K562 (cell line): ENCODE measurements around the gene CCDC93. TPM values are rescaled to one million over a fixed set of nuclear protein-coding genes. Genes with fewer than 3 reads are reported as not detected.
A peak's percentile ranks its signal among the peaks of the same experiment; 100 is the strongest.

Experiments
- CAMTA2 ChIP-seq: fragments of 250-450 bp; sonication (Bioruptor Pico); conservative IDR thresholded peaks from 2 replicates; pipeline ENCODE4 v1.5.1; 2022
- CCNT2 ChIP-seq: IDR thresholded peaks from 2 replicates; pipeline ENCODE4 v1.6.1; 2011; ENCODE audit warnings: borderline replicate concordance, low read depth, mild to moderate bottlenecking, moderate library complexity, mixed read lengths, low read length; ENCODE audit not compliant: insufficient read length; ENCODE audit errors: extremely low read depth
- CHCHD3 ChIP-seq: fragments of 250-450 bp; sonication (Bioruptor Pico); IDR thresholded peaks from 2 replicates; pipeline ENCODE4 v2.1.2; 2022; ENCODE audit warnings: mild to moderate bottlenecking
- COPS2 ChIP-seq: fragments of 450-650 bp; conservative IDR thresholded peaks from 2 replicates; pipeline ENCODE4 v1.6.1; 2016; ENCODE audit warnings: mild to moderate bottlenecking, moderate library complexity
- EHMT2 ChIP-seq: fragments of 450-650 bp; IDR thresholded peaks from 2 replicates; pipeline ENCODE4 v1.6.1; 2018; ENCODE audit warnings: antibody characterized with exemption
- ESRRB ChIP-seq: fragments of 250-450 bp; sonication (Bioruptor Pico); IDR thresholded peaks from 2 replicates; pipeline ENCODE4 v1.5.0; 2020; ENCODE audit warnings: mild to moderate bottlenecking, moderate library complexity, borderline replicate concordance
- FOXP1 ChIP-seq: sonication (generic); formaldehyde crosslinking; IDR thresholded peaks from 2 replicates; pipeline ENCODE4 v1.8.0; 2022; ENCODE audit warnings: mild to moderate bottlenecking, missing genetic modification reagents
- NCOA2 ChIP-seq, 2 experiments: fragments of 450-650 bp; IDR thresholded peaks; 2 replicates each; pipeline ENCODE4 v1.6.1; 2018; ENCODE audit warnings: mild to moderate bottlenecking in 2 of 2, moderate library complexity in 1 of 2; ENCODE audit not compliant: partially characterized antibody in 2 of 2
- NFIX ChIP-seq: fragments of 250-450 bp; sonication (Bioruptor Pico); IDR thresholded peaks from 2 replicates; pipeline ENCODE4 v1.4.0; 2020; ENCODE audit warnings: low read depth, mild to moderate bottlenecking, moderate library complexity
- NFRKB ChIP-seq: fragments of 450-650 bp; IDR thresholded peaks from 2 replicates; pipeline ENCODE4 v1.6.1; 2016; ENCODE audit warnings: low read depth
- PHF20 ChIP-seq: fragments of 450-650 bp; IDR thresholded peaks from 2 replicates; pipeline ENCODE4 v1.6.1; 2018; ENCODE audit not compliant: partially characterized antibody
- POLR2AphosphoS2 ChIP-seq: IDR thresholded peaks from 2 replicates; pipeline ENCODE4 v1.6.1; 2012; ENCODE audit warnings: low read length, improper control_type of control experiment
- POLR2AphosphoS5 ChIP-seq: IDR thresholded peaks from 2 replicates; pipeline ENCODE4 v1.6.1; 2011; ENCODE audit warnings: mild to moderate bottlenecking, low read depth, low read length, moderate library complexity; ENCODE audit not compliant: control insufficient read depth, insufficient read depth
- POLR2H ChIP-seq: IDR thresholded peaks from 2 replicates; pipeline ENCODE4 v1.6.1; 2016; ENCODE audit warnings: missing genetic modification characterization, low read depth, mild to moderate bottlenecking, control low read depth, missing compliant biosample characterization, moderate library complexity
- TEAD2 ChIP-seq: fragments of 450-650 bp; IDR thresholded peaks from 2 replicates; pipeline ENCODE4 v1.6.1; 2016; ENCODE audit warnings: missing genetic modification characterization, control low read depth, missing compliant biosample characterization
- TSC22D4 ChIP-seq: fragments of 450-650 bp; IDR thresholded peaks from 2 replicates; pipeline ENCODE4 v1.6.1; 2016; ENCODE audit warnings: missing genetic modification characterization, missing biosample characterization, control low read depth
- UBTF ChIP-seq, 2 experiments: IDR thresholded peaks; 2 replicates each; pipeline ENCODE4 v1.6.1; 2012; ENCODE audit warnings: improper control_type of control experiment in 2 of 2, low read depth in 2 of 2, low read length in 2 of 2, borderline replicate concordance in 1 of 2
- WHSC1 ChIP-seq: IDR thresholded peaks from one replicate; pipeline ENCODE4 v1.6.1; 2012; ENCODE audit warnings: low read length, control low read depth, inconsistent platforms
- ZNF146 ChIP-seq: IDR thresholded peaks from one replicate; pipeline ENCODE4 v1.6.1; 2018; ENCODE audit warnings: missing compliant biosample characterization; ENCODE audit not compliant: unreplicated experiment
- ZSCAN32 ChIP-seq: fragments of 450-650 bp; formaldehyde crosslinking; IDR thresholded peaks from 2 replicates; pipeline ENCODE4 v1.4.0; 2020; ENCODE audit warnings: mild to moderate bottlenecking, moderate library complexity
- polyA plus RNA-seq, 8 experiments: library from polyadenylated mRNA; depleted of rRNA in 4 of 8; stranded (reverse) in 5 of 8; unstranded in 3 of 8; fragments of >200 nt; fragmentation: Nextera tagmentation in 2 of 8; fragmentation: Illumina TruSeq in 1 of 8; extraction: Ambion mirVana in 2 of 8; extraction: Trizol in 1 of 8; gene quantifications; 2 replicates each; pipeline versions ENCODE4 v1.2.1 to v1.2.3, GENCODE V29; 2011 to 2014; ENCODE audit warnings: inconsistent platforms in 1 of 8, missing spikeins in 1 of 8
- total RNA-seq, 7 experiments: library from RNA; depleted of rRNA in 6 of 7; stranded (reverse); fragments of >200 nt in 6 of 7; fragmentation: Illumina TruSeq in 2 of 7; extraction: Trizol in 2 of 7; gene quantifications; 2 replicates each; pipeline versions ENCODE4 v1.2.1 to v1.2.3, GENCODE V29; 2011 to 2021; ENCODE audit warnings: low replicate concordance in 1 of 7
- TF ChIP-seq, protein P1 (sequence below): fragments of 250-450 bp; sonication (Bioruptor Pico); IDR thresholded peaks from 2 replicates; pipeline ENCODE4 v1.4.0; 2020; ENCODE audit warnings: borderline replicate concordance
- TF ChIP-seq, protein P2 (sequence below): fragments of 250-450 bp; sonication (Bioruptor Pico); IDR thresholded peaks from 2 replicates; pipeline ENCODE4 v1.5.0; 2022; ENCODE audit warnings: mild to moderate bottlenecking
- TF ChIP-seq, protein P3 (sequence below): sonication (generic); formaldehyde crosslinking; IDR thresholded peaks from 2 replicates; pipeline ENCODE4 v1.4.0; 2020; ENCODE audit warnings: mild to moderate bottlenecking, missing genetic modification reagents

CCDC93 gene
- total and polyA plus RNA-seq, 9 of the 15 experiments (the other 6 are each of a cell fraction or from before 2014, with no cell fraction given) = 3.3 to 19.3 (median 12.4) TPM

DNA sequence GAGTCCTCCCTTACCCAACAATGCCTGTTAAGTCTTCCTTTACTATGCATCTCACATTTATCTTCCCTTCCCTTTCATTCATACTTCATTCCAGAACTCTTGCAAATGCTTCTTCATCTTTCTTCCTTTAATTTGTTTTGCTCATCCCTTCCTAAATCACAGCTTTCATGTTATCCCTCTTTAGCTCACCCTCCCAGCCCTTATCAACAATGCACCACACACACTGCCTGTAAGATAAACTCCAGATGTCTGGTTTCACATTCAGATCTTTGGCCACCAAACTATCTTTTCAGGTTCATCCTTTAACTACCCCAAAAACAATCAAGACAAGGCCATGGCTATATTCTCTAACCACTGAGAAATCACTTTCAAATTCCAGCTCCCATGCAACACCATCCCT lies 3.4 kb downstream of the CCDC93 start (continued):
- TF ChIP-seq UBTF (IDR thresholded peaks at IDR 0.05; ENCODE audit: borderline replicate concordance in 1 of 2, low read depth in 2 of 2, low read length in 2 of 2) (no peak), TEAD2 (tag) (no peak), POLR2H (tag) (no peak), NFRKB (no peak), COPS2 (no peak), CAMTA2 (CRISPR knock-in tag) (no peak), NFIX (CRISPR knock-in tag) (no peak), TSC22D4 (no peak), WHSC1 (no peak), POLR2AphosphoS2 (no peak), EHMT2 (no peak), PHF20 (no peak), CHCHD3 (CRISPR knock-in tag) (no peak), ZNF146 (CRISPR knock-in tag) (no peak), ZSCAN32 (CRISPR knock-in tag) (no peak), CCNT2 (no peak), ESRRB (CRISPR knock-in tag) (no peak), POLR2AphosphoS5 (peak; percentile 34; the same call in 1 of the 2 replicates), NCOA2 (IDR thresholded peaks at IDR 0.05; ENCODE audit: partially characterized antibody in 2 of 2) (no peak), FOXP1 (CRISPR knock-in tag) (no peak)
- TF ChIP-seq, protein P1, sequence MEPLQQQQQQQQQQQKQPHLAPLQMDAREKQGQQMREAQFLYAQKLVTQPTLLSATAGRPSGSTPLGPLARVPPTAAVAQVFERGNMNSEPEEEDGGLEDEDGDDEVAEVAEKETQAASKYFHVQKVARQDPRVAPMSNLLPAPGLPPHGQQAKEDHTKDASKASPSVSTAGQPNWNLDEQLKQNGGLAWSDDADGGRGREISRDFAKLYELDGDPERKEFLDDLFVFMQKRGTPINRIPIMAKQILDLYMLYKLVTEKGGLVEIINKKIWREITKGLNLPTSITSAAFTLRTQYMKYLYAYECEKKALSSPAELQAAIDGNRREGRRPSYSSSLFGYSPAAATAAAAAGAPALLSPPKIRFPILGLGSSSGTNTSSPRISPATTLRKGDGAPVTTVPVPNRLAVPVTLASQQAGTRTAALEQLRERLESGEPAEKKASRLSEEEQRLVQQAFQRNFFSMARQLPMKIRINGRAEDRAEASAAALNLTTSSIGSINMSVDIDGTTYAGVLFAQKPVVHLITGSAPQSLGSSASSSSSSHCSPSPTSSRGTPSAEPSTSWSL (CRISPR knock-in tag) = no peak
- TF ChIP-seq, protein P2, sequence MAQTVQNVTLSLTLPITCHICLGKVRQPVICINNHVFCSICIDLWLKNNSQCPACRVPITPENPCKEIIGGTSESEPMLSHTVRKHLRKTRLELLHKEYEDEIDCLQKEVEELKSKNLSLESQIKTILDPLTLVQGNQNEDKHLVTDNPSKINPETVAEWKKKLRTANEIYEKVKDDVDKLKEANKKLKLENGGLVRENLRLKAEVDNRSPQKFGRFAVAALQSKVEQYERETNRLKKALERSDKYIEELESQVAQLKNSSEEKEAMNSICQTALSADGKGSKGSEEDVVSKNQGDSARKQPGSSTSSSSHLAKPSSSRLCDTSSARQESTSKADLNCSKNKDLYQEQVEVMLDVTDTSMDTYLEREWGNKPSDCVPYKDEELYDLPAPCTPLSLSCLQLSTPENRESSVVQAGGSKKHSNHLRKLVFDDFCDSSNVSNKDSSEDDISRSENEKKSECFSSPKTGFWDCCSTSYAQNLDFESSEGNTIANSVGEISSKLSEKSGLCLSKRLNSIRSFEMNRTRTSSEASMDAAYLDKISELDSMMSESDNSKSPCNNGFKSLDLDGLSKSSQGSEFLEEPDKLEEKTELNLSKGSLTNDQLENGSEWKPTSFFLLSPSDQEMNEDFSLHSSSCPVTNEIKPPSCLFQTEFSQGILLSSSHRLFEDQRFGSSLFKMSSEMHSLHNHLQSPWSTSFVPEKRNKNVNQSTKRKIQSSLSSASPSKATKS (CRISPR knock-in tag) = no peak
- TF ChIP-seq, protein P3, sequence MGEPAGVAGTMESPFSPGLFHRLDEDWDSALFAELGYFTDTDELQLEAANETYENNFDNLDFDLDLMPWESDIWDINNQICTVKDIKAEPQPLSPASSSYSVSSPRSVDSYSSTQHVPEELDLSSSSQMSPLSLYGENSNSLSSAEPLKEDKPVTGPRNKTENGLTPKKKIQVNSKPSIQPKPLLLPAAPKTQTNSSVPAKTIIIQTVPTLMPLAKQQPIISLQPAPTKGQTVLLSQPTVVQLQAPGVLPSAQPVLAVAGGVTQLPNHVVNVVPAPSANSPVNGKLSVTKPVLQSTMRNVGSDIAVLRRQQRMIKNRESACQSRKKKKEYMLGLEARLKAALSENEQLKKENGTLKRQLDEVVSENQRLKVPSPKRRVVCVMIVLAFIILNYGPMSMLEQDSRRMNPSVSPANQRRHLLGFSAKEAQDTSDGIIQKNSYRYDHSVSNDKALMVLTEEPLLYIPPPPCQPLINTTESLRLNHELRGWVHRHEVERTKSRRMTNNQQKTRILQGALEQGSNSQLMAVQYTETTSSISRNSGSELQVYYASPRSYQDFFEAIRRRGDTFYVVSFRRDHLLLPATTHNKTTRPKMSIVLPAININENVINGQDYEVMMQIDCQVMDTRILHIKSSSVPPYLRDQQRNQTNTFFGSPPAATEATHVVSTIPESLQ = no peak
